PC-9 (cell line): Measurements from ENCODE around the gene MCFD2. TPM values are rescaled to one million over a fixed set of nuclear protein-coding genes. Genes with fewer than 3 reads are reported as not detected.

ENCODE experiments used
- BruUV-seq: library from RNA; stranded (reverse); fragments of 400-500 nt; replicated peaks from 2 replicates; lab custom pipeline; 2021; lab: Mats Ljungman, UMichigan
- CTCF ChIA-PET: fragments of 300-600 bp; sonication (Branson Sonifier 250); formaldehyde crosslinking; loops from one replicate; lab custom pipeline; 2022; ENCODE audit warnings: antibody characterized with exemption; lab: Charles Lee
- POLR2A ChIA-PET: fragments of 300-600 bp; sonication (Branson Sonifier 250); formaldehyde crosslinking; loops from one replicate; lab custom pipeline; 2022; ENCODE audit warnings: antibody characterized with exemption; ENCODE audit not compliant: unreplicated experiment; lab: Charles Lee
- DNase-seq, 2 experiments: peaks; one replicate each; pipeline versions ENCODE4 v3.0.0 to v3.0.0-alpha.2; 2015 to 2022; ENCODE audit warnings: mixed read lengths in 1 of 2
- H2AFZ ChIP-seq: fragments of 200-600 bp; sonication (generic); 2 replicates; pipeline ENCODE4 v1.8.1; 2017; ENCODE audit warnings: antibody characterized with exemption
- H3F3A ChIP-seq: fragments of 200-600 bp; sonication (generic); 2 replicates; pipeline ENCODE4 v1.8.1; 2017; ENCODE audit warnings: antibody characterized with exemption, mild to moderate bottlenecking, low read depth; ENCODE audit not compliant: insufficient read depth
- H3K27ac ChIP-seq: fragments of 200-600 bp; sonication (generic); 2 replicates; pipeline ENCODE4 v1.6.1; 2016; ENCODE audit warnings: mixed run types
- H3K27me3 ChIP-seq: fragments of 200-600 bp; sonication (generic); 2 replicates; pipeline ENCODE4 v1.6.1; 2016; ENCODE audit warnings: low read depth, mixed run types; ENCODE audit not compliant: insufficient read depth
- H3K36me3 ChIP-seq: fragments of 200-600 bp; sonication (generic); 2 replicates; pipeline ENCODE4 v1.6.1; 2016; ENCODE audit warnings: low read depth, mixed run types
- H3K4me1 ChIP-seq: fragments of 200-600 bp; sonication (generic); replicated peaks from 2 replicates; pipeline ENCODE4 v1.6.1; 2016; ENCODE audit warnings: mixed run types; ENCODE audit not compliant: insufficient read depth
- H3K4me2 ChIP-seq: fragments of 200-600 bp; sonication (generic); 2 replicates; pipeline ENCODE4 v1.6.1; 2017; ENCODE audit warnings: mixed run types
- H3K4me3 ChIP-seq: fragments of 200-600 bp; sonication (generic); 2 replicates; pipeline ENCODE4 v1.6.1; 2016; ENCODE audit warnings: mixed run types
- H3K79me2 ChIP-seq: fragments of 200-600 bp; sonication (generic); 2 replicates; pipeline ENCODE4 v1.6.1; 2017; ENCODE audit warnings: low read depth, mixed run types
- H3K9me2 ChIP-seq: fragments of 200-600 bp; sonication (generic); 2 replicates; pipeline ENCODE4 v1.8.1; 2017; ENCODE audit warnings: mild to moderate bottlenecking; ENCODE audit not compliant: insufficient read depth
- H3K9me3 ChIP-seq: fragments of 200-600 bp; sonication (generic); 2 replicates; pipeline ENCODE4 v1.8.1; 2016; ENCODE audit warnings: low read depth; ENCODE audit not compliant: insufficient read depth
- H4K20me1 ChIP-seq: fragments of 200-600 bp; sonication (generic); 2 replicates; pipeline ENCODE4 v1.8.1; 2017; ENCODE audit not compliant: insufficient read depth
- EZH2 ChIP-seq: fragments of 200-600 bp; sonication (generic); IDR thresholded peaks from 2 replicates; pipeline ENCODE4 v1.8.0; 2017; ENCODE audit warnings: antibody characterized with exemption, low read depth
- intact Hi-C: fragments of 100-400 bp; cut with micrococcal nuclease; formaldehyde crosslinking; loops from one replicate; pipeline ENCODE4 v1.10.0; 2022; ENCODE audit not compliant: unreplicated experiment
- total RNA-seq: library from RNA; stranded (reverse); gene quantifications from 2 replicates; pipeline ENCODE4 v1.2.3, GENCODE V29; 2021
- TF ChIP-seq, protein P1 (sequence below): fragments of 200-600 bp; sonication (generic); conservative IDR thresholded peaks from 2 replicates; pipeline ENCODE4 v1.6.1; 2017; ENCODE audit warnings: mixed run types, antibody characterized with exemption, mild to moderate bottlenecking, moderate library complexity

The MCFD2 gene
- total RNA-seq, 1 experiment from 2014 or later = 163 TPM

DNA sequence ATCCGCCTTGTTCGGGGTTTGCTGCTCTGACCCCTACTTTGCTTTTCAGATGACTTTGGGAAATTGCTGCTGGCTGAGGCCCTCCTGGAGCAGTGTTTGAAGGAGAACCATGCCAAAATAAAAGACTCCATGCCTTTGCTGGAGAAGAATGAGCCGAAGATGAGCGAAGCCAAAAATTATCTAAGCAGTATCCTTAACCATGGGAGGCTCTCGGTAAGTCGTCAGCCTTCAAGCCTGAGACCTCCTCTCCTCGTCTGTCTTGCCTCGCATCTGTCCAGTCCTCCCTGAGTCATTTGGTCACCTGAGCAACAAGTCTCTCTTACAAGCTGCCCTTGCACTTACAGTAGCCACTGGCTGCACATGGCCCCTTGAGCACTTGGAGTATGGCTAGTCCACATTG, 34.7 kb upstream of the MCFD2 start:
- intact Hi-C loops = no loop called here
- H3K36me3 ChIP-seq = peaks cover 12% of the 10 kb centered on the region
- CTCF ChIA-PET = interaction anchor here (0.6 kb wide), 1 partner anchor 342 kb away, joined by 9 read pairs; no protein-coding TSS in a partner anchor
- DNase-seq = no peak
- peaks cover 23% of the 10 kb centered on the region for H3K4me1 ChIP-seq
- H3K27me3 ChIP-seq = no peaks in the 10 kb centered on the region
- no peak overlapping the region for H3K4me2 ChIP-seq
- peaks cover 55% of the 10 kb centered on the region for H3K79me2 ChIP-seq
- BruUV-seq = no TSS peak
- POLR2A ChIA-PET = interaction anchor here (0.7 kb wide), 1 partner anchor 8 kb away, joined by 3 read pairs; no protein-coding TSS in a partner anchor
- H3K9me2 ChIP-seq = no peaks in the 10 kb centered on the region
- 0 out of 2 replicates have a peak overlapping the region, but pooled peaks have one; percentile 4 for H3K27ac ChIP-seq
- TF ChIP-seq, protein P1, sequence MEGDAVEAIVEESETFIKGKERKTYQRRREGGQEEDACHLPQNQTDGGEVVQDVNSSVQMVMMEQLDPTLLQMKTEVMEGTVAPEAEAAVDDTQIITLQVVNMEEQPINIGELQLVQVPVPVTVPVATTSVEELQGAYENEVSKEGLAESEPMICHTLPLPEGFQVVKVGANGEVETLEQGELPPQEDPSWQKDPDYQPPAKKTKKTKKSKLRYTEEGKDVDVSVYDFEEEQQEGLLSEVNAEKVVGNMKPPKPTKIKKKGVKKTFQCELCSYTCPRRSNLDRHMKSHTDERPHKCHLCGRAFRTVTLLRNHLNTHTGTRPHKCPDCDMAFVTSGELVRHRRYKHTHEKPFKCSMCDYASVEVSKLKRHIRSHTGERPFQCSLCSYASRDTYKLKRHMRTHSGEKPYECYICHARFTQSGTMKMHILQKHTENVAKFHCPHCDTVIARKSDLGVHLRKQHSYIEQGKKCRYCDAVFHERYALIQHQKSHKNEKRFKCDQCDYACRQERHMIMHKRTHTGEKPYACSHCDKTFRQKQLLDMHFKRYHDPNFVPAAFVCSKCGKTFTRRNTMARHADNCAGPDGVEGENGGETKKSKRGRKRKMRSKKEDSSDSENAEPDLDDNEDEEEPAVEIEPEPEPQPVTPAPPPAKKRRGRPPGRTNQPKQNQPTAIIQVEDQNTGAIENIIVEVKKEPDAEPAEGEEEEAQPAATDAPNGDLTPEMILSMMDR = no peak
- TF ChIP-seq EZH2 = no peak
- no peaks in the 10 kb centered on the region for H3K9me3 ChIP-seq
- peaks cover 23% of the 10 kb centered on the region for H3F3A ChIP-seq
- H3K4me3 ChIP-seq = no peak overlapping the region
- H2AFZ ChIP-seq = no peak overlapping the region
- H4K20me1 ChIP-seq = no peaks in the 10 kb centered on the region

DNA sequence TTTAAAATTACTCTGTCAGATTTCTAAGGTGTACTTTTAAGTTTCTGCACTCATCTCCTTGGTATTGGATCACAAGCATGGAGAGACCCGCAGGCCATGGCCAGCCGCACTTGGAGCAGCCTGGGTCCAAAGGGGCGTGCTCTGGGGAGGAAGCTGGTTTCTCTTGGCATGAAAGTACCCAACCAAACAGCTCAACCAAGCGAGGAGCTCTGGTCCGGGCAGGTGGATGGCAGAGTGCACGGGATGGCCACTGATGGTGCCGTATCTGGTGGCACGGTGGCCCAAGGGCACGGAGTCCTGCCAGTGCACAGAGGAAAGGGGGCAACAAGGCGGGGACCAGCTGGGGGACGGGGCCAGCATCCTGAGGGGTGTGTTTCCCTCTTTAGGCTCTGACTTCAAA, 32.2 kb upstream of the MCFD2 start:
- Histone ChIP-seq H3K4me3 (no peak overlapping the region), H3K4me1 (peaks cover 18% of the 10 kb centered on the region), H3K36me3 (peaks cover 10% of the 10 kb centered on the region), H3K9me2 (no peaks in the 10 kb centered on the region), H3F3A (peaks cover 7% of the 10 kb centered on the region; the same call in 1 of the 2 replicates), H2AFZ (no peak overlapping the region), H3K4me2 (no peak overlapping the region), H3K9me3 (no peaks in the 10 kb centered on the region), H3K79me2 (peaks cover 79% of the 10 kb centered on the region), H3K27ac (no peak overlapping the region), H3K27me3 (no peaks in the 10 kb centered on the region), H4K20me1 (peaks cover 6% of the 10 kb centered on the region; the same call in 1 of the 2 replicates)
- POLR2A ChIA-PET = no interaction called here
- intact Hi-C loops = no loop called here
- BruUV-seq = no TSS peak
- TF ChIP-seq EZH2 = no peak
- TF ChIP-seq, protein P1 = no peak
- CTCF ChIA-PET = no interaction called here
- DNase-seq = no peak

GRCh38 chr2:46945671-46946070, 30.1 kb upstream of the MCFD2 start:
- Histone ChIP-seq H3K4me1 (peaks cover 23% of the 10 kb centered on the region), H3K27me3 (no peaks in the 10 kb centered on the region), H4K20me1 (peaks cover 6% of the 10 kb centered on the region; the same call in 1 of the 2 replicates), H3K9me3 (no peaks in the 10 kb centered on the region), H3K36me3 (no peaks in the 10 kb centered on the region; the same call in 1 of the 2 replicates), H2AFZ (no peak overlapping the region), H3K79me2 (peaks cover 89% of the 10 kb centered on the region), H3K9me2 (no peaks in the 10 kb centered on the region), H3F3A (peaks cover 17% of the 10 kb centered on the region), H3K4me3 (no peak overlapping the region), H3K27ac (no peak overlapping the region), H3K4me2 (no peak overlapping the region)
- DNase-seq = no peak
- POLR2A ChIA-PET = no interaction called here
- no TSS peak for BruUV-seq
- CTCF ChIA-PET = no interaction called here
- no peak for TF ChIP-seq EZH2
- TF ChIP-seq, protein P1 = no peak
- intact Hi-C loops = no loop called here
